Activated naive CD8-positive, alpha-beta T cell treated with anti-CD3 and anti-CD28 coated beads, Interleukin-2, amount 50 U/mL, for 16 hours (primary cell): ENCODE data around the gene MCUB.

Experiments used
- DNase-seq: peaks from one replicate; pipeline ENCODE4 v3.0.0-alpha.2; 2020; ENCODE audit warnings: low read depth, low spot score

Gene MCUB

GRCh38 chr4:109682875-109683274, 122.8 kb downstream of the MCUB start:
- DNase-seq, result no peak

GRCh38 chr4:109683621-109684253, 123.7 kb downstream of the MCUB start:
- DNase-seq, result no peak

GRCh38 chr4:109684727-109685126, 124.7 kb downstream of the MCUB start:
- no peak for DNase-seq

GRCh38 chr4:109690690-109691410, 130.8 kb downstream of the MCUB start:
- no peak for DNase-seq

- DNase-seq, result no peak
Measured at GRCh38 chr4:109691411-109691920, 131.4 kb downstream of the MCUB start.

GRCh38 chr4:109698656-109699055, 138.6 kb downstream of the MCUB start:
- no peak for DNase-seq

- DNase-seq, result no peak
Measured at GRCh38 chr4:109699553-109700225, 139.6 kb downstream of the MCUB start.

- no peak for DNase-seq
Measured at GRCh38 chr4:109701566-109702410, 141.7 kb downstream of the MCUB start.

- DNase-seq, result peak; percentile 37
Measured at GRCh38 chr4:109702950-109703663, 143.1 kb downstream of the MCUB start, which contains the start of gene CASP6. Gene CASP6 (minus strand): TSS chr4:109703445. CDS start chr4:109703395, 50 bp downstream.

GRCh38 chr4:109703664-109704361, 143.8 kb downstream of the MCUB start:
- no peak for DNase-seq

- no peak for DNase-seq
Measured at GRCh38 chr4:109708435-109708834, 148.4 kb downstream of the MCUB start.

- no peak for DNase-seq
Measured at GRCh38 chr4:109708990-109709389, 148.9 kb downstream of the MCUB start.

GRCh38 chr4:109713500-109713899, 153.5 kb downstream of the MCUB start:
- DNase-seq, result no peak

GRCh38 chr4:109718759-109719158, 158.7 kb downstream of the MCUB start:
- DNase-seq, result no peak

- DNase-seq, result no peak
Measured at GRCh38 chr4:109719604-109720003, 159.6 kb downstream of the MCUB start.

GRCh38 chr4:109721033-109721432, 161.0 kb downstream of the MCUB start:
- no peak for DNase-seq

- DNase-seq, result no peak
Measured at GRCh38 chr4:109722357-109722756, 162.3 kb downstream of the MCUB start.

- no peak for DNase-seq
Measured at GRCh38 chr4:109723110-109723509, 163.1 kb downstream of the MCUB start.

GRCh38 chr4:109728385-109728784, 168.3 kb downstream of the MCUB start:
- DNase-seq, result no peak

GRCh38 chr4:109729117-109729717, 169.2 kb downstream of the MCUB start:
- DNase-seq, result no peak
